GM10266 (cell line): ENCODE measurements around the gene FCHSD2.
"Not testable (repeated sequence)": the region's sequence is repeated elsewhere in the genome, so short reads cannot be mapped to it uniquely, and the experiment has no call there.

Source experiments
- DNase-seq: peaks from one replicate; pipeline ENCODE4 v3.0.0; 2012; ENCODE audit errors: extremely low spot score
- CTCF ChIP-seq: IDR thresholded peaks from 2 replicates; pipeline ENCODE4 v1.5.1; 2012; ENCODE audit warnings: mild to moderate bottlenecking, low read depth; ENCODE audit not compliant: control insufficient read depth, insufficient read depth; ENCODE audit errors: missing control alignments

The FCHSD2 gene

GRCh38 chr11:72912253-72912652 is 229.9 kb downstream of the FCHSD2 start:
- no peak for DNase-seq
- no peak for TF ChIP-seq CTCF

- not testable (repeated sequence) for DNase-seq
These were observed 232.3 kb downstream of the FCHSD2 start for GRCh38 chr11:72909558-72910388.

- no peak for DNase-seq
- no peak for TF ChIP-seq CTCF
These were observed 234.0 kb downstream of the FCHSD2 start for GRCh38 chr11:72908032-72908676.

GRCh38 chr11:72904016-72904415 is 238.1 kb downstream of the FCHSD2 start:
- no peak for DNase-seq
- no peak for TF ChIP-seq CTCF

- no peak for DNase-seq
- no peak for TF ChIP-seq CTCF
These were observed 240.7 kb downstream of the FCHSD2 start for GRCh38 chr11:72901374-72901773.

- TF ChIP-seq CTCF, result no peak
- DNase-seq, result no peak
These were observed 242.1 kb downstream of the FCHSD2 start for GRCh38 chr11:72900013-72900412.

- TF ChIP-seq CTCF, result no peak
- DNase-seq, result no peak
These were observed 242.9 kb downstream of the FCHSD2 start for GRCh38 chr11:72899238-72899637.
